Duodenal mucosa (tissue), 2 donors: Measurements from ENCODE around the gene AIG1.
"Not testable (repeated sequence)": the region's sequence is repeated elsewhere in the genome, so short reads cannot be mapped to it uniquely, and the experiment has no call there.

Source experiments
- H3K27ac ChIP-seq: one replicate; pipeline ENCODE4 v1.7.0; 2013; ENCODE audit warnings: low read depth, low read length
- H3K27me3 ChIP-seq, 2 donors: one replicate each; pipeline ENCODE4 v1.7.0; 2013; ENCODE audit warnings: low read length in 2 of 2, control low read depth in 1 of 2; ENCODE audit not compliant: insufficient read depth in 2 of 2, control insufficient read depth in 1 of 2
- H3K36me3 ChIP-seq, 2 donors: one replicate each; pipeline ENCODE4 v1.7.0; 2013; ENCODE audit warnings: low read length in 2 of 2, control low read depth in 1 of 2; ENCODE audit not compliant: insufficient read depth in 2 of 2, control insufficient read depth in 1 of 2
- H3K4me1 ChIP-seq, 2 donors: one replicate each; pipeline ENCODE4 v1.7.0; 2013; ENCODE audit warnings: low read length in 2 of 2, control low read depth in 1 of 2; ENCODE audit not compliant: insufficient read depth in 2 of 2, control insufficient read depth in 1 of 2
- H3K4me3 ChIP-seq, 2 donors: one replicate each; pipeline ENCODE4 v1.7.0; 2013; ENCODE audit warnings: low read length in 2 of 2, low read depth in 1 of 2
- H3K9ac ChIP-seq, 2 donors: one replicate each; pipeline ENCODE4 v1.7.0; 2013; ENCODE audit warnings: low read length in 2 of 2, low read depth in 1 of 2
- H3K9me3 ChIP-seq, 2 donors: one replicate each; pipeline ENCODE4 v1.7.0; 2013; ENCODE audit warnings: low read length in 2 of 2, control low read depth in 1 of 2; ENCODE audit not compliant: control insufficient read depth in 1 of 2

Gene AIG1

GRCh38 chr6:143034689-143035334, 25.9 kb upstream of the AIG1 start:
- Histone ChIP-seq H3K36me3 (no peaks in the 10 kb centered on the region), H3K4me3 (no peak overlapping the region), H3K9ac (no peak overlapping the region), H3K9me3 (no peaks in the 10 kb centered on the region), H3K27me3 (no peaks in the 10 kb centered on the region), H3K27ac (no peak overlapping the region), H3K4me1 (no peaks in the 10 kb centered on the region)

DNA sequence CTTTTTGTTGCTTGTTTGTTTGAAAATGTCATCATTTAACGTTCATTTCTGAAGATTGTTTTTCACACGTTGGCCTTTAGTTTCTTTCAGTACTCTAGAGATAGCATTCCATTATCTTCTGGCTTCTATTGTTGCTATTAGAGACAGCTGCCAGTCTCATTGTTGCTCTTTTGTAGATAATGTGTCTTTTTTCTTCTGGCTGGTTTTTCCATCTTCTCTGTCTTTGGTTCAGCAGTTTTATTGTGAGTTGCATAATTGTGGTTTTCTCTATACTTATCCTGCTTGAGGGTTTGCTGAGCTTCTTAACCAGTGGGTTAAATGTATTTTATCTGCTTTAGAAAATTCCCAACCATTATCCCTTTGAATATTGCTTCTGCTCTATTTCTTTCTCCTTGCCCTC, 23.2 kb upstream of the AIG1 start:
- no peaks in the 10 kb centered on the region for H3K36me3 ChIP-seq
- no peak overlapping the region for H3K4me3 ChIP-seq

DNA sequence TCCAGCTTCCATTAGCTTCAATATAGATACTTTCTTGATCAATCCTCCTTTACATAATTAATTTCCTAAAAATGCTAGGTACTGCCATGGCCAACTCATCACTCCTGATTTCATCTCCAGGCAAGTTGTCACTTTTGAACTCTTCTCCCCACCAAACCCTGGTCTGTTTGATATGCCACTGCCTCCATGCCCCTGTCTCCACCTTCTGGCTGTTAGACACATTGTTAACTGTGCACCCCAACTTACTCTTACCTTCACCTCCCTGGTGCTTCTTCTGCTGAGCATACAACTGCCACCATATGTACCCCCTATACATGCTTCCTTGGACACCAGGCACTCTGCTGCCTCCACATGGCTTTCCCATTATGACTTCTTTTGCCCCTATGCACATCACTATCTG, 21.9 kb upstream of the AIG1 start:
- H3K9ac ChIP-seq: no peak overlapping the region
- H3K27me3 ChIP-seq: no peaks in the 10 kb centered on the region
- H3K4me1 ChIP-seq: no peaks in the 10 kb centered on the region
- H3K36me3 ChIP-seq: no peaks in the 10 kb centered on the region
- no peaks in the 10 kb centered on the region for H3K9me3 ChIP-seq
- no peak overlapping the region for H3K27ac ChIP-seq
- H3K4me3 ChIP-seq: no peak overlapping the region

More for the DNA sequence above, 23.2 kb upstream of the AIG1 start:
- Histone ChIP-seq H3K9ac (no peak overlapping the region), H3K27me3 (no peaks in the 10 kb centered on the region), H3K27ac (no peak overlapping the region), H3K4me1 (no peaks in the 10 kb centered on the region), H3K9me3 (no peaks in the 10 kb centered on the region)

DNA sequence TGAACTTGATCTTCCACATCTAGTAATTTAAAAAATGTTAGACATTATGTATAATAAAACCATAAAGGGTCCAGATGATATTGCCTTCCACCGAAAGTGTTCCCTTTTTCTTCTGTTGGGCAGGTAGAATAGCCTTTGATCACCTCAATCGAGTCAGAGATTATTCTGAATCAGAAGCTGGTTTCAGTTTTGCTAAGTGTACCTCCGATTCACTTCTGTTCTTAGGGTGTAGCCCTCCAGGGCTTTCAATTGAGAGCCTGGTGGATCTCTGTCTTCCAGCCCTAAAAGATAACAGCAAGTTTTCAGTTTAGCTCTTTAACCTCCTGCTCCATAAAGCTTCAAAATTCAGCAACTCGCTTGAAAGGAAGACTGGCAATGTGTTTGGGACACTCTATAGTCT, 21.1 kb upstream of the AIG1 start:
- Histone ChIP-seq H3K4me3 (no peak overlapping the region), H3K9ac (no peak overlapping the region), H3K27ac (no peak overlapping the region), H3K9me3 (no peaks in the 10 kb centered on the region), H3K36me3 (no peaks in the 10 kb centered on the region), H3K27me3 (no peaks in the 10 kb centered on the region), H3K4me1 (no peaks in the 10 kb centered on the region)

DNA sequence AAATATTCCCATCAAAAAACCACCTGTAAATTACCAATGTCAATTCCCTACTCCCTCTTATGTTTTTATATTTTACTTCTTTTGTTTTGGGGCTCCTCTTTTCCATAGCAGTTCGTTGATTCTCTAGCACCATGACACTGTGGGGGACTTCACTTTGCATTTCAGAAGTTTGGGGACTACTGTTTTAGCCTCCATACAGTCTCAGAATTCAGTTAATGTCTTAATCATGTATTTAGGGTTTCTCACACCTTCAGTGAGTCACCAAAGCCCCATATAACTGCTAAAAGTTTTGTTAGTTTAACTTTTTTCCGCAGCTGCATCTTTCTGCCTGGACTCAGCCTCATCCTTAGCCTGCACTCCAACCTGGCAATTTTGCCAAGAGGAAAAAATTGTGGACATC, 20.7 kb upstream of the AIG1 start:
- no peaks in the 10 kb centered on the region for H3K27me3 ChIP-seq
- no peaks in the 10 kb centered on the region for H3K4me1 ChIP-seq
- no peak overlapping the region for H3K4me3 ChIP-seq
- no peaks in the 10 kb centered on the region for H3K36me3 ChIP-seq
- no peak overlapping the region for H3K9ac ChIP-seq
- no peaks in the 10 kb centered on the region for H3K9me3 ChIP-seq
- H3K27ac ChIP-seq: no peak overlapping the region

- not testable (repeated sequence) for H3K27me3 ChIP-seq, H3K9ac ChIP-seq, H3K9me3 ChIP-seq, H3K4me3 ChIP-seq, H3K36me3 ChIP-seq, H3K27ac ChIP-seq, H3K4me1 ChIP-seq
Measured at GRCh38 chr6:143044345-143044744, 16.3 kb upstream of the AIG1 start.

- no peak overlapping the region for H3K9ac ChIP-seq
- no peaks in the 10 kb centered on the region for H3K4me1 ChIP-seq
- H3K4me3 ChIP-seq: no peak overlapping the region
- no peak overlapping the region for H3K27ac ChIP-seq
- H3K36me3 ChIP-seq: no peaks in the 10 kb centered on the region
- H3K9me3 ChIP-seq: no peaks in the 10 kb centered on the region
- H3K27me3 ChIP-seq: no peaks in the 10 kb centered on the region
Measured at GRCh38 chr6:143049611-143050010, 11.1 kb upstream of the AIG1 start.

DNA sequence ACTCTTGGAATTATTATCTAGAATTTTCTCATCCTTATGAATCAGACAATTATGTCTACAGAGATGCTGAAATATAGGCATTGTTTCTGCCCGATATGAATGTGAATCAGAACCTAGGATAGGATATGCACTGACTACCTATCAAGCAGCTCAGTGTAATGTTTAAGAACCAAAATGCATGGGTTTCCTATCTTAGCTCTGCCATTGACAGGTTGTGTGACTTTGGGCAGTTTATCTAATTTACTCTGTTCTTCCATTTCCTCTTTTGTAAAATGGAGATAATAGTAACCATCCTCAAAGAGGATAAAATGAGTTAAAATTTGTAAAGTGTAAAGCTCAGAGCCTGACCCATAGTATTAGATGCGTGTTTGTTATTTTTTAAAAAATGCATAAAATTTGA, 10.2 kb upstream of the AIG1 start:
- H3K27ac ChIP-seq: no peak overlapping the region
- H3K4me3 ChIP-seq: no peak overlapping the region
- no peaks in the 10 kb centered on the region for H3K4me1 ChIP-seq
- H3K36me3 ChIP-seq: no peaks in the 10 kb centered on the region
- H3K27me3 ChIP-seq: no peaks in the 10 kb centered on the region
- no peak overlapping the region for H3K9ac ChIP-seq
- no peaks in the 10 kb centered on the region for H3K9me3 ChIP-seq

GRCh38 chr6:143052282-143052681, 8.4 kb upstream of the AIG1 start:
- Histone ChIP-seq H3K9me3 (no peaks in the 10 kb centered on the region), H3K4me3 (no peak overlapping the region), H3K27me3 (no peaks in the 10 kb centered on the region), H3K36me3 (no peaks in the 10 kb centered on the region), H3K27ac (no peak overlapping the region), H3K9ac (no peak overlapping the region), H3K4me1 (no peaks in the 10 kb centered on the region)

- H3K9ac ChIP-seq: no peak overlapping the region
- H3K4me3 ChIP-seq: no peak overlapping the region
- no peaks in the 10 kb centered on the region for H3K9me3 ChIP-seq
- H3K27ac ChIP-seq: no peak overlapping the region
- no peaks in the 10 kb centered on the region for H3K4me1 ChIP-seq
- no peaks in the 10 kb centered on the region for H3K27me3 ChIP-seq
- no peaks in the 10 kb centered on the region for H3K36me3 ChIP-seq
Measured at GRCh38 chr6:143053856-143054255, 6.8 kb upstream of the AIG1 start.

DNA sequence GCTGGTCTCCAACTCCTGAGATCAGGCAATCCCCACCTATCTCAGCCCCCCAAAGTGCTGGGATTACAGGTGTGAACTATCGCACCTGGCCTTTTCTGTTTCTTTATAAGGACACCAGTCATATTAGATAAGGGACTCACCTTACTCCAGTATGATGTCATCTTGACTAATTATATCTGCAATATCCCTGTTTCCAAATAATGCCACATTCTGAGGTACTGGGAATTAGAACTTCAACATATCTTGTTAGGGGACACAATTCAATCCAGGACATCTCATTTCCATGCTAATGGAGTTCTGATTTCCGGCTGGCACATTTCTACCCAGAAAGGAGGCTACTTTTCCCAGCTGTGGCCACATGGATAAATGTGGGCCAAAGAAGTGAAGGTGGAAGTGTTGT, 6.4 kb upstream of the AIG1 start:
- Histone ChIP-seq H3K36me3 (no peaks in the 10 kb centered on the region), H3K27ac (no peak overlapping the region), H3K27me3 (no peaks in the 10 kb centered on the region), H3K9me3 (no peaks in the 10 kb centered on the region), H3K9ac (no peak overlapping the region), H3K4me1 (no peaks in the 10 kb centered on the region), H3K4me3 (no peak overlapping the region)
